Measurements from ENCODE around the gene LRP3.

LRP3 gene

DNA sequence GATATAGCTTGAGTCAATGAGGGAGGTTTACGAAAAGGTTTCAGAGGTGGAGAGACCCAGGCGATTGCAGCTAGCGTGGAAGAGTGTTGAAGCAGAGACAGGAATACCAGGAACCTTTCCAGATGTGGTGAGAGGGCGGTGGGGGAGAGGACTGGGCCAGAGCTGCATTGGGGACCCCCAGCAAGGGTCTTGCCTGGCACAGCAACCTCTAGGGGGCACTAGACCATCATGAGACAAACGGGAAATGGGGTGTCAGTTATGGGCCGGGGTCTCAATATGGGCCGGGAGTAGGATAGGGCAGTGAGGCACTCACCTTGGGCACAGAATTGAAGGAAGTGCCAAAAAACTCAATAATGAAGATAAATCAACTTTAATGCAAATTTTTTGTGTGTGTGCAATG, 2.1 kb upstream of the LRP3 start:
- no peak overlapping the region for H3K4me3 Mint-ChIP-seq
- H3K27ac Mint-ChIP-seq, result no peak overlapping the region
- no peaks in the 10 kb centered on the region for H3K36me3 Mint-ChIP-seq
- no peaks in the 10 kb centered on the region for H3K9me3 Mint-ChIP-seq
- DNase-seq (ENCODE audit: low spot score in 2 of 2) (no peak), ATAC-seq (no peak)
- H3K4me1 Mint-ChIP-seq, result no peaks in the 10 kb centered on the region

DNA sequence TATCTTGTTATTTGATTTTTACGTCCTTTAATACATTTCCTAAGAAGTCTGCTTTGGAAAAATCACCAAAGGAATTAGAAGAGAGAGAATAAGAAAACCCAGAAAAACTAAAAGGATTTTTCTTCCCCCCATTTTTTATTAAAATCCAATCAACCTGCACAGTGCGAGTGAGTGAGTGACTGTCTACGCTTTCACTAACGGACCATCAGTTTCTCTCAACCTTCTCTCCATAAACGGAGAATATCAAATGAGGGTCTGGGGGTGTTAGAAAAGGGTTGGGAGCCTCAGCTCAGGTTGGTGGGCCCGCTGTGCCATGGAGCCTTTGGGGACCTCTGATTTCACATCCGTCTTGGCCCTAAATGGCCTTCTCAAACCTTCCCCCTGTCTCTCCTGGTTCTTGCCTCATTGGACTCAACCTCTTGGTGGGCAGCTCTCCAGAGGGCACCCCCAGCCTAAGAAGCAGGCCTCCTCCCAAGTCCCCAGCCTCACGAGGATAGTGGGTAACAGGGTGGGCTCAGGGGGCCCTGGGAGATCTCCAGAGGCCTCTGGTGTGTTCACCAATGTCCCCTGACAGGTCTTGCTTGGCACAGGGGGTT, 763 bp upstream of the LRP3 start:
- Mint-ChIP-seq H3K27ac (no peak overlapping the region), H3K9me3 (no peaks in the 10 kb centered on the region), H3K4me1 (no peaks in the 10 kb centered on the region), H3K4me3 (peak overlapping the region; percentile 49), H3K36me3 (no peaks in the 10 kb centered on the region)
- DNase-seq (ENCODE audit: low spot score in 2 of 2), result no peak
- ATAC-seq, result no peak

DNA sequence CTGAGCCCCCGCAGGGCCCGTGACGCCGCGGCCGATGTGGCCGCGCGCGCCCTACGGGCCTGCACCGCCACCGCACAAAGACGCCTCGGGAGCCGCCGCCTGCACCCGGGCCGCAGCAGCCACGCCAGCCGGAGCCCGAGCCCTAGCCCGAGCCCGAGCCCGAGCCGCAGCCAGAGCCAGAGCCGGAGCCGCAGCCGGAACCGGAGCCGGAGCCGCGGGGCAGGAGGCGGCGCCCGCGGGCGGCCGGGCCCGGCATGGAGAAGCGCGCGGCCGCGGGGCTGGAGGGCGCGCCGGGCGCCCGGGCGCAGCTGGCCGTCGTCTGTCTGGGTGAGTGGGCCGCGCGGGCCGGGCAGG, 379 bp downstream of the LRP3 start:
- Mint-ChIP-seq H3K4me1 (no peaks in the 10 kb centered on the region), H3K4me3 (no peak overlapping the region), H3K36me3 (no peaks in the 10 kb centered on the region), H3K27ac (no peak overlapping the region), H3K9me3 (no peaks in the 10 kb centered on the region)
- no peak for DNase-seq (ENCODE audit: low spot score in 2 of 2)
- no peak for ATAC-seq

DNA sequence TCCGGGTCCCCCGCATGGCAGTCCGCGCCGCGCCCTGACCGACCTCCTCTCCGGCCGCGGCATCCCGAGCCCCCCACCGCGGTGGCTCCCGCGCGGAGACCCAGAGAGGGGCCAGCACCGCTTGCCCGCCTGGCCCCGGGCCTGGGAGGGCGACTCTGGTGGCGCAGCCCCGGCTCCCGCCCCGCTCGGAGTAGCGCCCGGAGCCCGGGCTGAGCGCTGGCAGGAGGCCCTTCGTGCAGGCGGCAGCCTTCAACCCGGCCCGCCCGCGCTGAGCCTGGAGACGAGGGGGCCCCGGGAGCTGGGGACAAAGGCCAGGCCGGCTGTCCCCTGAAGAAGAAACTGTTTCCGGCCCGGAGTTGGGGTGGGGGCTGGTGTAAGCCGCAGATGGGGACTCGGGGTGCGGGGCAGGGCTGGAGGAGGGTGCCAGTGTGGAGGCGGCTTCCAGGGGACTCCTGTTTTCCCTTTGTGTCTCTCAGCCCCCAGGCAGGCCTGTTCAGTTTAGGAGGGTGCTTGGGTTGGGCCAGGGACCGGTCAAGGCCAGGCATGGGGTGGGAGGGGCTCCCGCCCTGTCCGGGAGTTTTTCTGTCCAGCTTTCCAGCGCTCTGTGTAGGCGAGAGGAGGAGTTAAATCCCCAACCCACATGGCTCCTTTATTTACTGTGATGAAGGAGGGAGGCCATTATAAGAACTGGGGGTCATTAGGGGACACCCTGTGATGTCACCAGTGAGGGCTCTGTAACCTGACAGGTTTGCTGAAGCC, 935 bp downstream of the LRP3 start:
- DNase-seq (ENCODE audit: low spot score in 2 of 2), result no peak

DNA sequence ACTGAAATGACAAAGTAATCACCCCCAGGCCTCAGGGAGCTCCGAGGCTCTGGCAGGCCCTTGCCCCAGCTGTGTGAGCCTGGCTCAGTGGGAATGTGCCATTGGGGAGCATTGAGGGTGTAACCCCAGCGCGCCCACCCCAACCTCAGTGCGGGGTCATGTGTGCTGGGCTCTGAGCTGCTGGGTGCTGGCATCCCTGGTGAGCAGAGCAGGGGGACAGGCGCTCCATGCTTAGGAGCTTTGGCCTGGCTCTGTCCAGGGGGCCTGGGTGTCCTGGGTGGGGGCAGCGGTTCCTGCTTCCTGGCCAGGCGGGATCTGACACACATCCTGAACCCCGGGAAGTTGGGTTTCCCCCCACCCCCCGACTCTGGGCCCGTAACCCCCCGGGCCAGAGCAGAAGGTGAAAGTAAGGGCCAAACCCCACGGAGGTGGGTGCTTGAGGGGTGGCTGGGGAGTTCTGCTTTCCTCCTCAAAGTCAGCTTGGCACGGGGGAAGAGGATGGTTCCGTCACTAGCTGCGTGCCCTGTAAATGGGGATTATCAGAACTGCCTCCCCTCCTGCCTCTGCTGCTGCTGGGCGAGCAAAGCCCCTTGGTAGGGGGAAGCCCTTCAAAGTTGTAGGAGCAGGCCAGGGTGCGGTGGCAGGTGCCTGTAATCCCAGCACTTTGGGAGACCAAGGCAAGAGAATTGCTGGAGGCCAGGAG, 1.7 kb downstream of the LRP3 start:
- no peaks in the 10 kb centered on the region for H3K9me3 Mint-ChIP-seq
- H3K4me3 Mint-ChIP-seq, result no peak overlapping the region
- H3K4me1 Mint-ChIP-seq, result no peaks in the 10 kb centered on the region
- no peak for DNase-seq (ENCODE audit: low spot score in 2 of 2)
- no peak overlapping the region for H3K27ac Mint-ChIP-seq
- H3K36me3 Mint-ChIP-seq, result no peaks in the 10 kb centered on the region
- no peak for ATAC-seq

More for the DNA sequence above, 935 bp downstream of the LRP3 start:
- no peak overlapping the region for H3K4me3 Mint-ChIP-seq
- H3K36me3 Mint-ChIP-seq, result no peaks in the 10 kb centered on the region
- no peaks in the 10 kb centered on the region for H3K4me1 Mint-ChIP-seq
- H3K27ac Mint-ChIP-seq, result no peak overlapping the region
- no peaks in the 10 kb centered on the region for H3K9me3 Mint-ChIP-seq
- ATAC-seq, result no peak

DNA sequence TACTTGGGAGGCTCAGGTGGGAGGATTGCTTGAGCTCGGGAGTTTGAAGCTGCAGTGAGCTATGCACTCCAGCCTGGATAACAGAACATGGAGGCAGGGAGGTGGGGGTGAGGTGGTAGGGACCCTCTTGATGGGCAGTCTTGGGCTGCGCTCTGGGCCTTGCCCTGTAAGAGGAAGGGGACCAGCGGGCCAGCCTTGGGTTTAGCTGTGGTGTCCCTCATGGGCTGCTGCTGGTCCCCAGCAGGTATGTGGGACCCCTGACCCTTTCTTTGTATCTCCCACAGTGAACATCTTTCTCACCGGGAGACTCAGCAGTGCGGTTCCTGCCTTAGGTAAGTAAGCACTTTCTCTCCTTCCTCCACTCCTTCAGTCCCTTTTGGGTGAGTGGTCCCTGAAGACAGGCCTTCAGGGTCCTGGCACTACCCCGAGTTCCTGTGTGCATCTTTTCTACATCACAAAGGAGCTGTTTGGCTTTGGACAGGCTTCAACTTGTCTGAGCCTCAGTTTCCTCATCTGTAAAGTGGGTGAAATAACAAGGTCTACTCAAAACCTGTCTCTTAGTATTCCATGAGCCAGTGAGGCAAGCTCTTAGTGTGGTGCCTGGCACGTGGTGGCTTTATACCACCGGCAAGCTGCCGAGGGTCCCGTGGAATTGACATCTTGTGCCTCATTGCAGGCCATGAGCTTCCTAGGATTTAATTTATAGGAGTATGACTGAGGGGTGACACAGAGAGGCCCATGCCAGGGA, 2.5 kb downstream of the LRP3 start:
- H3K9me3 Mint-ChIP-seq, result no peaks in the 10 kb centered on the region
- no peaks in the 10 kb centered on the region for H3K4me1 Mint-ChIP-seq
- no peak for ATAC-seq
- no peak overlapping the region for H3K27ac Mint-ChIP-seq
- no peaks in the 10 kb centered on the region for H3K36me3 Mint-ChIP-seq
- no peak for DNase-seq (ENCODE audit: low spot score in 2 of 2)
- H3K4me3 Mint-ChIP-seq, result no peak overlapping the region

DNA sequence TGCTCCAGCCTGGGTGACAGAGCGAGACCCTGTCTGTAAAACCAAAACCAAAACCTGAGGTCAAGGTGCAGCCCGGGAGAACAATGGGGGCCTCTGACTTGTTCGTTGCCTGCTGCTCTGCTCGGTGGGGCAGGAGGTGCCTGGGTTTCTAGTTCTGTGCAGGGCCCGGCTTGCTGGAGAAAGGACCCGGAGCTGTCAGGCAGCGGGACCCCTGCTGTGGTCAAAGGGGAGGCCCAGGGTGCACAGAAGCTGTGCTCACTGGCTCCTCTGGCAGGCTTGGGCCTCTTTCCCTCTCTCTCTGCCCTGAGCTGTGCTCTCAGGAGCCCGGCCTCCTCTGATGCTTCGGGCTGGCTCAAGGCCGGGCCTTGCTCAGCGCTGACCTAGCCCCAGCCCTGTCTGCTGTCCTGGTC, 3.5 kb downstream of the LRP3 start:
- Mint-ChIP-seq H3K4me1 (no peaks in the 10 kb centered on the region), H3K27ac (no peak overlapping the region), H3K36me3 (no peaks in the 10 kb centered on the region), H3K4me3 (no peak overlapping the region), H3K9me3 (no peaks in the 10 kb centered on the region)
- ATAC-seq, result no peak
- DNase-seq (ENCODE audit: low spot score in 2 of 2), result no peak

DNA sequence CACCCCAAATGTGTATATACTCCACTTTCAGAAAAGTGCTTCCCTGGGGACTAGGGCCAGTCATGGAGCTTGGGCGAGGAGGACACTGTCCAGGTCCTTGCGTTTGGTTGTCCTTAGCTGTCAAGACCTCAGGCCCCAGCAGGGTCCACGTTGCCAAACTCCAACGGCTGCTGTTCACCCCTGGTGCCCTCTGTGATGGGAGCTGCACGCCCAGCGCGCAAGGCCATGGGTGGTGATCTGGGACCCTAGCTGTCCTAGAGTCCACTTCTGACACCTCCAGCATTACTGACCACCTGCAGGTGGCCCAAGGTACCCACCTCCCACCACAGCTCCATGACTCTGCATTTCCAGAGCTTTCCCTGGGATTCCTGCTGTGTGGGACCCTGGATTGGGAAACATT, 4.0 kb downstream of the LRP3 start:
- H3K9me3 Mint-ChIP-seq, result no peaks in the 10 kb centered on the region
- no peak overlapping the region for H3K27ac Mint-ChIP-seq
- ATAC-seq, result no peak
- H3K36me3 Mint-ChIP-seq, result no peaks in the 10 kb centered on the region
- no peaks in the 10 kb centered on the region for H3K4me1 Mint-ChIP-seq
- H3K4me3 Mint-ChIP-seq, result no peak overlapping the region
- DNase-seq (ENCODE audit: low spot score in 2 of 2), result no peak

DNA sequence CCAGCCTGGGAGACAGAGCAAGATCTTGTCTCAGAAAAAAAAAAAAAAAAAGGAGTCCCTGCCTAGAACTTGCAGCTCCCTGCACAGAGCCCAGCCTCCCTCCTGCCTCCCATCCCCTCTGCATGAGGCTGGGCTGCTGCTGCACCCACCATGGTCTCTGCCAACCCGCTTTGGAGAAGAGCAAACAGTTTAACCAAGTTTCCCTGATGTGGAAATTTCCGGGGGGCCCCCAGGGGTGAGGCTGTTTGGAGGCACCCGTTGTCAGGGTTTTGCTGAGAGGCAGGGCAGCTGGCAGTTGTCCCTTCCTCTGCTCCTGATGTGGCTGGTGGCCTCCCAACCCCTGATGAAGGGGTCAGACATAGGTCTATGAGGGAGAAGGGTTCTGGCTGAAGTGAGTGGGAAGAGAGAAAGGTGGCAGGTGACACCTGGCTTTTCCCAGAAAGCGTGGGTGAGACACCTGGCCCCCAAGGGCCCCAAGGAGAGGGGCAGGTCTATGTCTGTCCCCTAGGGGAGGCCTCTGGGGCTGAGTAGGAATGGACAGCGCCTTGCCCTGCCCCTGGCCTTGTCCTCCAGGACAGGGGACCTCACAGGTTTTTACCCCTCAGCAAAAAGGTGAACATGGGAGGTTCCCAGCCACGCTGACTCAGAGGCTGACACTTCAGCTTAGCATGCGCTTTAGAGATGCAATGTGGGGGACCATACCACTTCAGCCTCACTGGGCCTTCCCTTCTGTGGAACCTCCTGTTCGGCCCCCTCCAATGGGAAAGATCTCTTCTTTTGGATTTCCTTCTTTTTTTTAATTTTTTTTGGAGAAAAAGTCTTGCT, 5.5 kb downstream of the LRP3 start:
- H3K4me1 Mint-ChIP-seq, result no peaks in the 10 kb centered on the region
- DNase-seq (ENCODE audit: low spot score in 2 of 2), result no peak
- H3K4me3 Mint-ChIP-seq, result no peak overlapping the region
- no peaks in the 10 kb centered on the region for H3K9me3 Mint-ChIP-seq
- ATAC-seq, result no peak
- H3K27ac Mint-ChIP-seq, result peak overlapping the region; percentile 45
- H3K36me3 Mint-ChIP-seq, result no peaks in the 10 kb centered on the region

DNA sequence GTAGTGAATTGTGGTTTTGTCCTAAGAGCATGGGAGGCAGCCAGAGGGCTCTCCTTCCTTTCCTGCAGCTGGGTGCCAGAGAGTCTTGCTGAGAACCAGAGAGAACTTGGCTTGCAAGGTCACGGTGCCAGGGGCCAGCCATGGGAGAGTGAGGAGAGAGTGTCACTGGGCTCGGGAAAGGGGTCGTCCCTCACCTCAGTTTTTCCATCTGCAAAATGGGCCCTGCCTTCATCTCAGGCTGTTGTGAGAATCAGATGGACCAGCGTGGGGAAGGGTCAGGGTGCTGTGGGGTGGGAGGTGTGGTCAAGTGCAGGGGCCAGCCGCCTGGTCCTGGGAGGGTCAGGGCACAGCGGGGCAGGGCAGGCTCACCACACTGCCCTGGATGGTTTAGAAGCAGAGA, 7.3 kb downstream of the LRP3 start:
- no peak overlapping the region for H3K27ac Mint-ChIP-seq
- H3K9me3 Mint-ChIP-seq, result no peaks in the 10 kb centered on the region
- no peaks in the 10 kb centered on the region for H3K4me1 Mint-ChIP-seq
- DNase-seq (ENCODE audit: low spot score in 2 of 2) (no peak), ATAC-seq (no peak)
- H3K4me3 Mint-ChIP-seq, result no peak overlapping the region
- no peaks in the 10 kb centered on the region for H3K36me3 Mint-ChIP-seq

DNA sequence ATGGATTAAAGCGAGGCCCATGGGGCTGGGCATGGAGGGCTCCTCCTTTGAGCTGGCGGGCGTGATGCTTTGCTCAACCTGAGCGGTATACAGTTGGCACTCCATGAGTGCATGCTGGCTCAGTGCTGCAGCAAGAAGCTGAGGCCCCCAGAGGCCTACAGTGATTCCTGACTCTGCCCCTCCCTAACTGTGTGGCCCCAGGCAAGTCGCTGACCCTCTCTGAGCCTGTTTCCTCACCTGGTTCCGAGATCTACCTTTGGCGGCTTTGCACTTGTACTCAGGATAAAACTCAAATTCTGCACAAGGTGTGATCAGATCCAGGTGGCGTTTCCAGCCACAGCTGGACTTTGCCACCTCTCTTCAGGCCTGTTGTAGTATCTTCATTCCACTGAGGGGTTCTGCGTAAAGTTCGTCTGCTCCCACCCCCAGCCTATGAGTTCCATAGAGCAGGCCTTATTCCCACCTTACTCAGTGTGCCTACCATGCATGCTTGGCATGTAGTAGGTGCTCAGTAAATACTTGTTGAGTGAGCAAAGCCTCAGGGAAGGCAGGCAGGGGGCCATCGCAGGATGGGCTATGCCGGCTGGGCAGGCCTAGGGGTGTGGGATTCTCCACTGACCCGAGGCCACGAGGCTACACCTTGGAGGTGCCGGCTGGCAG, 7.9 kb downstream of the LRP3 start:
- H3K27ac Mint-ChIP-seq, result no peak overlapping the region
- no peak for DNase-seq (ENCODE audit: low spot score in 2 of 2)
- H3K9me3 Mint-ChIP-seq, result no peaks in the 10 kb centered on the region
- H3K4me3 Mint-ChIP-seq, result no peak overlapping the region
- H3K36me3 Mint-ChIP-seq, result no peaks in the 10 kb centered on the region
- no peak for ATAC-seq
- no peaks in the 10 kb centered on the region for H3K4me1 Mint-ChIP-seq

DNA sequence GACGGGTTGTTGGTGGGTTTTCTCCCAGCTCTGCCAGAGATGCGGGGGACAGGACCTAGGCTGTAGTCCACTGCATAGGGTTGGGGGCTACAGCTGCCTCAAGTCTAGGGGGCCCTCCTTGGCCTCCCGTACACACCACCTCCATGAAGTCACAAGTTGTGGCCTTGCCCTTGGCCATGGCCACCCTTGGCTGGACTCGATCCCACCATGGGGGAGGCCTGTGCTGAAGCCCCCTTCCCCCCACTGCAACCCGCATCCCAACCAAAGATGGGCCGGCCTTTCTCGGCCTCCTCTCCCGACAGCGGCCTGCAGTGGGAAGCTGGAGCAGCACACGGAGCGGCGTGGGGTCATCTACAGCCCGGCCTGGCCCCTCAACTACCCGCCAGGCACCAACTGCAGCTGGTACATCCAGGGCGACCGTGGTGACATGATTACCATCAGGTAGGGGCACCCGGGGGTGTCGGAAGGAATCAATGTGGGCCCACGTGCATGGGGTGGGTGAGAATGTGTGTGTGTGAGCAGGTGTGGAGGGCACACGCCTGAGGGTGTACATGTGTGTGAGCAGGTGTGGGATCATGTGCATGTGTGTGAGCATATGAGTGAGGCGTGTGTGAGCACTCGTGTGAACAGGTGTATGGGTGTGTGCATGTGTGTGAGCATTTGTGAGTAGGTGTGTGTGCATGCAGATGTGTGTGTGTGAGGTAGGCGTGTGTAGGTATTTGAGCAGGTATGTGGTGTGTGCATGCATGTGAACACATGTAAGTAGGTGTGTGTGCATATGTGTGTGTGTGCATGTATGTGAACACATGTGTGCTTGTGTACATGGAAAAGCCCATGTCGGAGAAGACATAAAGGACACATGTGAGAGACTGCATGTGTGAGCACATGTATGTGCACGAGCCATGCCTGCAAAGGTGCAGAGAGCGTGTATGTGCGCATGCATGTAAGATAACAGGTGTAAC, 8.7 kb downstream of the LRP3 start:
- no peak overlapping the region for H3K27ac Mint-ChIP-seq
- ATAC-seq, result no peak
- no peak overlapping the region for H3K4me3 Mint-ChIP-seq
- no peaks in the 10 kb centered on the region for H3K9me3 Mint-ChIP-seq
- DNase-seq (ENCODE audit: low spot score in 2 of 2), result no peak
- no peaks in the 10 kb centered on the region for H3K36me3 Mint-ChIP-seq
- H3K4me1 Mint-ChIP-seq, result no peaks in the 10 kb centered on the region

DNA sequence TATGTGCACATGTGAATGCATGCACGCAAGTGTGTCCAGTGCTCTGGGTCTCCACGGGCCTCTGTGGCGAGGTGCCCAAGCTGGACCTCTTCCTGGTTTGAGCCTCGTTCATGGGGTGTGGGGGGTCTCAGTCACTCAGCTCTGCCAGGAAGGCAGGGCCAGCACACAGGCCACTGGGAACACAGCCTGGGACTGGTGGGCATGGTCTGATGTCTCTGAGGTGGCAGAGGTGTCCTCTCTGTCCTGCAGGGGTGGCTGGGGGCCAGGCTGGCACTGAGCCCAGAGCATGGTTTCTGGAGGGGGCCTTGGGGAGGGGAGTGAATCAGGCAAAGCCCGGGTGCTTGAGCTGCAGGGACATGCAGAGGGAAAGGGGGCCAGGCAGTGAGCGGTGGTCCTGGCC, 9.4 kb downstream of the LRP3 start:
- Mint-ChIP-seq H3K4me1 (no peaks in the 10 kb centered on the region), H3K27ac (no peak overlapping the region), H3K36me3 (no peaks in the 10 kb centered on the region), H3K4me3 (no peak overlapping the region), H3K9me3 (no peaks in the 10 kb centered on the region)
- DNase-seq (ENCODE audit: low spot score in 2 of 2) (no peak), ATAC-seq (no peak)

All from stimulated activated effector memory CD8-positive, alpha-beta T cell treated with anti-CD3 and anti-CD28 coated beads, Interleukin-12 subunit alpha, Interleukin-12 subunit beta, amount 100 ng/mL, for 72 hours (primary cell).